CD4-positive, alpha-beta T cell treated with Interferon alpha-2 for 1 hour (primary cell): Measurements from ENCODE around the gene REPS1.
A peak's percentile ranks its signal among the peaks of the same experiment; 100 is the strongest.

Experiments used
- DNase-seq, 2 donors: peaks; one replicate each; pipeline ENCODE4 v3.0.0-alpha.2; 2020 to 2022

Gene REPS1, protein sequence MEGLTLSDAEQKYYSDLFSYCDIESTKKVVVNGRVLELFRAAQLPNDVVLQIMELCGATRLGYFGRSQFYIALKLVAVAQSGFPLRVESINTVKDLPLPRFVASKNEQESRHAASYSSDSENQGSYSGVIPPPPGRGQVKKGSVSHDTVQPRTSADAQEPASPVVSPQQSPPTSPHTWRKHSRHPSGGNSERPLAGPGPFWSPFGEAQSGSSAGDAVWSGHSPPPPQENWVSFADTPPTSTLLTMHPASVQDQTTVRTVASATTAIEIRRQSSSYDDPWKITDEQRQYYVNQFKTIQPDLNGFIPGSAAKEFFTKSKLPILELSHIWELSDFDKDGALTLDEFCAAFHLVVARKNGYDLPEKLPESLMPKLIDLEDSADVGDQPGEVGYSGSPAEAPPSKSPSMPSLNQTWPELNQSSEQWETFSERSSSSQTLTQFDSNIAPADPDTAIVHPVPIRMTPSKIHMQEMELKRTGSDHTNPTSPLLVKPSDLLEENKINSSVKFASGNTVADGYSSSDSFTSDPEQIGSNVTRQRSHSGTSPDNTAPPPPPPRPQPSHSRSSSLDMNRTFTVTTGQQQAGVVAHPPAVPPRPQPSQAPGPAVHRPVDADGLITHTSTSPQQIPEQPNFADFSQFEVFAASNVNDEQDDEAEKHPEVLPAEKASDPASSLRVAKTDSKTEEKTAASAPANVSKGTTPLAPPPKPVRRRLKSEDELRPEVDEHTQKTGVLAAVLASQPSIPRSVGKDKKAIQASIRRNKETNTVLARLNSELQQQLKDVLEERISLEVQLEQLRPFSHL

DNA sequence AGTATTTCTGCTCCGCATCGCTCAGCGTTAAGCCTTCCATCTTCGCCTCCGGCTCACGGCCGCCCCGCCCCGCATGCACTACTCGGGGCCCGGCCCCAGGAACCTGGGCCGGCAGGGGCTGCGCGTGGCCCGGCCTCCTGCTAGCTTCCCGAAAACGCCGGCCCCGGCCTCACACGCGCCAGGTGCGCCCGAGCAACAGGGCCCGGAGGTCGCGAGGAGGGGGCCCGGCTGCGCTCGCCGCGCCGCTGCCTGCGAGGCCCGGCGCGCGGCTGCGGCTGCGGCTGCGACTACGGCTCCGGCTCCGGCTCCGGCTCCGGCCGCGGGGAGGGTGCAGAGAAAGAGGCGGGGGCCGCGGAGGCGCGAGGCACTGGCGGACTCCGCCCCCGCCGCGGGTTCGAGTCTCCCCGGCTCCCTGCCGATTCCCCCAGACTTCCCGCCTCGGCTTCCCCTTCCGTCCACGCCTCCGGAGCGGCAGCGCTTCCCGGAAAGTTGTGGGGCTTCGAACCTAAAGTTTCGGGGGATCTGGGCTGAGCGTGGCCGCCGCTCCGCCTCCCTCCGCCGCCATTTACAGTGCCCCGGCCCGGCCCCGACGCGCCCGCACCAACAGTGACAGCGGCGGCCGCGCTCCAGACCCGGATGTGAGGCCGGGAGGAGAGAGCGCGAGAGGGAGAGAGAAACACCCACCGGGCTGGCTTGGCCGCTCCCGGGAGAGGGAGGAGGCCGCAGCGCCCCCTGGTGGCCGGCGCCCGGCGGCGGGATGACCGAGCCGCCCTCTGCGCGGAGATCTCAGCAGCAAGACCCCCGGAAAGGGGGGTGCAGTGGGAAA, at the start of gene REPS1:
Gene REPS1, minus strand, starts transcription at position 611 of the 826 bp plus-strand sequence. Its CDS starts 571 bp downstream, at position 40.
- peak; percentile 89 to 93 for DNase-seq

DNA sequence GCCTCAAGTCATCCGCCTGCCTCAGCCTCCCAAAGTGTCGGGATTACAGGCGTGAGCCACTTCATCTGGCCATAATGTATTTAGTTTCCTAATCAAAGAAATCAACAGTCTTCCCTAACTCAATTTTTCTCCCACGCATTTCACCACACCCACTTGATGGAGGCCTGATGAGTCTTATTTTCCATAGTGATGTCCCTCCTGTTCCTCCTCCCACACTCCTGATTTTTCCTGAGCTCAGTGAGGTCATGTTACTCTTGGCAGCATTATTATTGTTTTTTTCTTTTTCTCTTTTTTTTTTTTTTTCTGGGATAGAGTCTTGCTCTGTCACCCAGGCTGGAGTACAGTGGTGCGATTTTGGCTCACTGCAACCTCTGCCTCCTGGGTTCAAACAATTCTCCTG, 49.4 kb upstream of the REPS1 start:
- no peak for DNase-seq

DNA sequence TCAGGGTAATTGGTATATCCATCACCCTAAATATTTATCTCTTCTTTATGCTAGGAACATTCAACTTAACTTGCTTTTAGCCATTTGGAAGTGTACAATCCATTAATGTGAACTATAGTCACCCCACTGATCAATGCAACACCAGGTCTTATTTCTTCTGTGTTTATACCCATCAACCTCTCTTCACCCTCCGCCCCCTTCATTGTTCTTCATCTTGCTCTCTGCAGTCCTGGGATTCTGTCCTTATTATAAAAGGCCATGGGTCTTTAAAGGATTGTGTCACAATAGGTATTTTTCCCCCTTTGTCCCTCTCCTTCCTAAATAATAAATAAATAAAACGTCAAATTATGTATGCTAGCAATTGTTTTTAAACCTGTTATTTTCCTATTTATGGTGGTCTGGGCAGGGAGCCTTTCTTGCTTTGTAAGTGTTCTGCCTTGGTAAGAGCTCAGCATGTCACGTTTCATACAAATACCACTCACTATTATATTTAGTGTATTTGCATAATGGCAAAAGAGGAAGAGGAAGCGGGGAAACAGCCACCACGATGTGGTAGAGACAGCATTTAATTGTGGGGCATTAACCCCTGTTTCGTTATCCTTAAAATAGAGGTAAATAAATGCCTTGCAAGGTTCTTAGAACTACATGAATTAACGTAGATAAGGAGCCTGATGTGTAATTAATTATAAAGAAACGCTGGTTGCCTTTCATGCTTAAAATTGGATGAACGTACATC, 42.3 kb upstream of the REPS1 start:
- DNase-seq = peak; percentile 23 to 46

DNA sequence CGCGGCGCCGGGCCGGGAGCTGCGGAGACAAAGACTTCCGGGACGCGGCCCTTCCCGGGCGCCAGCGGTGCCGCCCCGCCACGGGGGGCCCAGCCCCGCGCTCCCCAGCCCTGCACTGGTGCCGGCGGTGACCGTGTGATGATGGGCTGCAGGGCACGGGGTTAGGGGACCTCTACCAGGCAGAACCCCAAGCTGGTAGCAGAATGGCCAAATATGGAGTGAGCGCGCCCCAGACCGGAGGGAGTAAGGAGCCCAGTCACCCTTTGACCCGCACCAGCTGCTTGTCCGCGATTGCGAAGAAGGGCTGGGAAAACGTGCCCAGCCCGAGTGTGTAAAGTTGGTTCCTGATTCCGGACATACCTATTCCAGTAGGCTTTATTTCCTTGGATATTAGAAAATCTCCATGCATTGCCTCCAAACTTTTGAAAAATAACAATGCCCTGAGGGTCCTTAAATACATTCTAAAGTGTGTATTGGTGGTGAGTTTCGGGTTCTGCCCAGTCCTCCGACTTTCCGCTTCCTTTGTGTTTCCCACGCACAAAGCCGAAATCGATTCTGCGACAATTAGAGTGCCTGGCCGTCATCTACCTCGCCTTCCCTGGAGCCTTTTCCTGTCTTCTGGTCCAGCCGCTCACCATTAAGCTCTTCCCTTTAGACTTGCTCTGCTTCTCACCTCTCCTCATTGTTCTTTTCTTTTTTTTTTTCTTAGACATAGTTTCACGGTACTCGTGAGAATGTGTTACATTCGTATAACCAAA, 41.6 kb upstream of the REPS1 start:
- peak; percentile 11 to 19 for DNase-seq

DNA sequence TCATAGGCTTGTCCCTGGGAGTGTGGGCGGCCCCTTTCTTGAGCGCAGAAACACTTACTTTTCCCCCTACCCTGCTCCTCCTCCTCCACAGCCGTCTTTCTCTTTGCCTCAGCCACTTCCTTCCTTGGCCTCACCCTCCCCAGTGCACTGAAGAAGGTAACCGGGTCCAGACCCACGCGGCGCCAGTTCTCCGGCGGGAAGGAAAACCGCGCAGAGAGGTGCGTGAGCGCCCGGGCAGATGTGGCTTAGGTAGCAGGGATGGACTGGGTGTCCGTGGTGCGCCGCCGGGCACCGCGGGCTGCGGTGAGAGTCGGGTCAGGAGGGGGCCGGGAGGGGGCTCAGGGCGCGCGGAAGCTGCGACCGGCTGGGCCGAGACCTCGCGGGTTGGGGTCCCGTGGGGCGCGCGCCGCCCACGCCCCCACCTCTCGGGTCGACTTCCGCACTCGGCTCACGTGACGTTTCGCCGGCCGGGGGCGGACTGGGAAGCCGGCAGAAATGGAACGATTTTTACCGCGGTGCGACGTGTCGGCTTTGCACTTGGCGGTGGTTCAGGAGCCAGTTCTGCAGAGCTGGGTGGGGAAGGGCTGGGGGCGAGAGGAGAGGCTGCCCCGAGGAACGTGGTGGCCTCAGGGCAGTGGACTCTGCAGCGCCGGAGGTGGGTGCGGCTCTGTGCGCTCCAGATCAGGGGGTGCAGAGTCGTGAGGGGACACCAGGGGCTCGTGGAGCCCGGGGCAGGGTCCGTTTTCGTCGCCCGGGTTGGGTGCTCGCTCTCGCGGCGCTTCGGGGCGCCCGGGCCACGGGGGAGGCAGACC, 40.8 kb upstream of the REPS1 start, which contains the start of gene ABRACL:
Gene ABRACL, plus strand, starts transcription at position 88 of the 812 bp plus-strand sequence. CDS start 5,416 bp downstream, outside the sequence.
- peak; percentile 61 to 79 for DNase-seq

DNA sequence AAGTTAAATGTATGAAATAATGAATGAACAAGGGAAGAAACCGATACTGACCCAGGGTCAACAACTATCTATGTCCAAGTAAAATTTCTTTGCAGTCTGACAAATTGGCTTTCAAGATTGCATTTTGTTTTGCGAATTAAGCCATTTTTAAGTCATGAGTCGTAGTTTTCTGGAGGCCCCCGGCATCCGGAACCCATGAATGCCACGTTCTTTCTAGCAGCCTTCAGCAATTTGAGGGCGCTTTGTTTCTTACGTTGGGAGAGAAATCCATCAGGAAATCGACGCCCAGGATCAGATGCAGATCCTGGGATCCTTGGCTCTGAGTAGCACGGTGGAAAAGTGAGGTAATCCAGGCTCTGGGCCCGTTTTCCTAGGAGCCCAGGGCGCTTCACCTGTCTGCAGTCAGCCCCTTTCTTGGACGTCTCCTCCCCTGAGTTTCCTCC, 40.2 kb upstream of the REPS1 start:
- no peak for DNase-seq

DNA sequence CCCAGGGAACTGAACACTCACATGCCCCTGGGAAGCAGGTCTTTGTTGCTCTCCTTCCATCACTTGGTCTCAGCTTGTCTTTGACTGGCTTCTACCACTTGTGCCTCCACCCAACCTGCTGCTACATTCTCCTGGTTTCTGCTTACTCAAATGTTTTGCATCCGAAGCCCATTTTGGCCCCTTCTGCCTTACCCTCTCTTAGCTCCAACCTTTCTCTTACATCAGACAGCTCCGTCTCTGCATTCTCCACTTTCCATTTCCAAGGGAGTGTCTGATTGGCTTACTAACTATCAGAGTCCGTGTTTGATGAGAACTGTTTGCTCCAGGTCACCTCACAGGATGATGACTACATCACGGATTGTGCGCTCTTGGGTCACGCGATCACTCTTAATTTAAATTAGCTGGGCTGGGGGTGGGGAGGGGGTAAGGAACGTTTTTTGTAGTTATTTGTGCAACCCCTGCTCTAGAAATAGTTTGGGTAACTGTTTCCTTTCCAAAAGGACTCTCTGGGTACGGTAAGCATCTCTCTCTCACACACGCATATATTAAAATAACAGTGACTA, 39.6 kb upstream of the REPS1 start:
- peak; percentile 15 to 53 for DNase-seq

DNA sequence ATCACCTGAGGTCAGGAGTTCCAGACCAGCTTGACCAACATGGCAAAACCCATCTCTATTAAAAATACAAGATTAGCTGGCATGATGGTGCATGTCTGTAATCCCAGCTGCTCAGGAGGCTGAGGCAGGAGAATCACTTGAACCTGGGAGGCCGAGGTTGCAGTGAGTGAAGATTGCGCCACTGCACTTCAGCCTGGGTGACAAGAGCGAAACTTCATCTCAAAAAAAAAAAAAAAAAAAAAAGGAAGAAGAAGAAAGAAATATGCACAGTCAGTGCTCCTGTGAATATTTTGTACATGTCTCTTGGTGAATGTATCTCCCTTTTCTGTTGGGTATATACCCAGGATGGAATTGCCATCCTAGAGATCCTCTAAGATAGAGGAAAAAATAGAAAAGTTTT, 37.4 kb upstream of the REPS1 start:
- peak in 1 of 2 donors; percentile 14 for DNase-seq

DNA sequence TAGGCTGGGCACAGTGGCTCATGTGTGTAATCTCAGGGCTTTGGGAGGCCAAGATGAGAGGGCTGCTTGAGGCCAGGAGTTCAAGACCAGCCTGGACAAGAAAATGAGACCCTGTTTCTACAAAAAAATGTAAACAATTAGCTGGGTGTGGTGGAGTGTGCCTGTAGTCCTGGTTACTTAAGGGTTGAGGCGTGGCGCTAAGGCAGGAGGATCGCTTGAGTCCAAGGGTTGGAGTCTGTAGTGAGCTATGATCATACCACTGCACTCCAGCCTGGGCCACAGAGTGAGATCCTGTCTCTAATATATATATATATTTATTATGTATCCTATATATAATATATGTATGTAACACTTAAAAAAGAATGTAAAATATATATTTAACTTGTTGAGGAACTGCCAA, 32.6 kb upstream of the REPS1 start:
- DNase-seq = no peak

DNA sequence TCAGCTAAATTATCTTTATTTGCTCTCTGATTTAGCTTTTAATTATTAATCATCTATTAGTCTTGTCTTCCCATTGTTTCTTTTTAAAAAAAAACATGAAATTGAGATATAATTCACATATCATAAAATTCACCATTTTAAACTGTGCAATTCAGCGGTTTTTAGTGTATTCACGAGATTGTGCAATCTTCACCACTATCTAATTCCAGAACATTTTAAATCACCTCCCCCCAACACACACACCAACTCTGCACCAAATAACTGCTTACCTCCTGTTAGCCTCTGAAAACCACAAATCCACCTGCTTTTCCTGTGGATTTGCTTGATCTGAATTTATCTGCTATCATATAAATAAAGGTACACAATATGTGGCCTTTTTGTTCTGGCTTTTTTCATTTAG, 31.7 kb upstream of the REPS1 start:
- no peak for DNase-seq

DNA sequence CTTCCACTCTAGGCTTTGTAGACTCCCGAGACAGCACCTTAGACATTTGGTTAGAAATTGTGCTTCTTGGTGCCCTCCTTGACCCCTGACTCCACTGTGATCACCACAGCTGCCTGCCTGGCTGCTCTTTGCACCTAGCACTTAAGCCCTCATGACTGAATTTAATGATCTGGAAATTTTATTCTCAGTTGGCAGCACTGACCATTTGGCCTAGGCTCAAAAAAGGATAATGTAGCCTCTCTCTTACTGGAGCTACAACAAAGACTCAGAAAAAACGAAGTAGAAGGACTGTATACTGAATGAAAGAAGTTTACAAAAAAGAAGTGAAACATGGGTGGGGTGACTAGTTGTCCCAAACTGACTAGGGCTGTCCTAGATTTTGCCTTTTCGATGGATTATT, 29.2 kb upstream of the REPS1 start:
- no peak for DNase-seq

DNA sequence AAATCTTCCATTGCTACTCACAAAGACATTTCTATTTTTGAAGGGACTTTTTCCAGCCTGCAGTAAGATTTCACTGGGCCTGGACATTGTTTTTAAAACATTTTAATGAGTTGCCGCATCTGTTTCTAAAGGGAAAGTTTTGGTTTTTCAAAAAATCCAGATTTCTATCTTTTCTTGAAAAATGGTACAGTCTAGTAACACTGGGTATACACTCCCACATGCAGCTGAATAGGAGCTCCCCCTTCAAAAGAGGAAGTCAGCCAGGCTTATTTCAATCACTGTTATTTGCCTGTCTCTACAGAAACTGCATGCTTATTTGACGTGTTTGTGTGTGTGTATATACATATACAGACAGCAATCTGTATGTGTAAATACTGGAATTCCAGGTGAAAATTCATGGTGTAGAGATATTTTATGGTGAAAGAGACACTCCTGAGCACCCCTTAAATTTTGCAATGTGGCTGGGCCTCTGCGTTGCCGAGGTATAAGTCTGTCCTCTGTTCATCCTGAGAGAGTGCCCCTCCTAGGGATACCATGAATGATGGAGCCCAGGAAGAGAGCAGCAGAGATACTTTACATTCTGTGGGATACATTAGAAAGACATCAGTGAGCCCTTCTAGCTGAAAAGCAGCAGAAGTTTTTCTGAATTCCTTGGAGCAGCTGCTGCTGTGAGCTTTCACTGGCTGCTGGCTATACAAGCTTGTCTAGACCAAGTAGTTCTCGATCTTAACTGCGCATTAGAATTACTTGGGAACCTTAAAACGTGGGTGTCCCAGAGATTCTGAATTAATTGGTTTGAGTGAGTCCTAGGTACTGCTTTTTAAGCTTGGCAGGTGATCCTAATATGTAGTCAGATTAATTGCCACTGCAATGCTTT, 28.5 kb upstream of the REPS1 start:
- no peak for DNase-seq

DNA sequence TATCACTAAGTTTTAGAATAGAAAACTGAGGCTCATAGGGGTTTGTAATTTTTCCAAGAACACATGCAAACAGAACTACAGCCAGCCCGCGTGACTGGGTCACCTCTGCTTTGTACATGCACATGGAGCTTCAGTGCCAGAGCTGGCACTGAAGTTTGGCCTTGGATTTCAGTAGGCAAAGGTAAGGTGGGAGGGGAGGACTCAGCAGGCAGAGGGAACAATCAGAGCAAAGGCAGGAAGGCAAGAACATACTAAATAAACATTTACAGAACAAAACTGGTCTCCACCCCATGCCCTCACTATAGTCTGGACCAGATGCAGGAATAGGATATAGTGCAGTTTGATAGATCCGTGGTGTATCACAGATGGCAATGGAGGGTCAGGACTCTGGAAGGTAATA, 26.9 kb upstream of the REPS1 start:
- DNase-seq = no peak

DNA sequence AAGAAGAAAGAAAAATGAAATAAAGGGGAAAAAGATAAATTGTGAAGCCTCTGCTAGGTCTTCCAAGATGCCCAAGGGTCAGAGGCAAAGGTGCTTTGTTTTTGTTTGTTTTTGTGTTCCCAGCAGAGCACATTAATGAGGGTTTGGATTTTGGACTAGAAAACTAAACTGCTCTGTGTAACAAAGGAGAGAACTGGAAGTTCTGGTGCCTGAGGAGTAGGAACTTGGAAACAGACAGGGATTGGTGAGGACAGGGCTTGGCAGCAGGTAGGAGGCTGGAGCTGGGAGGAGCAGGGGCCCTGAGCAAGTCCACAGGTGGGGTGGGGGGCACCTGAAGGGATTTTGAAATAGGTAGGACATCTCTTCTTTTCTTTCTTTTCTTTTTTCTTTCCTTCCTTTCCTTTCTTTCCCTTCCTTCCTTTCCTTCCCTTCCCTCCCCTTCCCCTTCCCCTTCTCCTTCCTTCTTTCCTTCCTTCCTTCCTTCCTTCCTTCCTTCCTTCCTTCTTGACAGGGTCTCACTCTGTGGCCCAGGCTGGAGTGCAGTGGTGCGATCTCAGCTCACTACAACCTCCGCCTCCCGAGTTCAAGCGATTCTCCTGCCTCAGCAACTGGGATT, 25.2 kb upstream of the REPS1 start:
- no peak for DNase-seq

DNA sequence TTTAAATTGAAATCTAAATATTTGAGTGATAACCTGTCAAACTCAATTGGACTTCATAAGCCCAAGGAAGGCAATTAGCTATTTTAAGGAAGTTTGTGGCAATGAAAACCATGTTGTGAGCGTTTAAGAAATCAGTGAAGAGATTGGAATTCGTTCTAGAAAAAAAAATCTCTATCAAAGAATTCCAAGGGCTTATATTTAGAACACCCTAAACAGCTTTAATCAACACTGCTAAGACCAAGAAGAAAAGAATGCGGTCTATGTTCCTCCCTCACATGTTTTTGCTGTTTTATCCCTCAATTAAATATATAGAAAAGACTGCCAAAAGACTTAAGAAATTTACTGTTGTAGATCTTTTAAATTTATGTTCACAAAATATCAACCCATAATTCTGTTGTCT, 23.9 kb upstream of the REPS1 start:
- DNase-seq = no peak

DNA sequence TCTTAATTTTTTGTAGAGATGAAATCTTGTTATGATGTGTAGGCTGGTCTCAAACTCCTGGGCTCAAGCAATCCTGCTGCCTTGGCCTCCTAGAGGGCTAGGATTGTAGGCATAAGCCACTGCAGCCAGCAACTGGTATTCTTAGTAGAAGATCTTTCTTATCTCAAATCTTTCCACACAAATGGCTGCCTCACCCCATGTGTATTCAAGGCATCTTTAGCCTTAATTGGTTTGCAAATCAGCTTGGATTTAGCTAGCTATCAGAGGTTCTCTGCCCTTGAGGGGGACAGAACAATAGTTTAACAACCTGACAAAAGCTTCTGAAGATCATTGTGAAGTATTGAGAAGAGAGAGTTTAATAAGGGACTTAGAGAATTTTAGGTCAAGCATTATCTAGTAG, 22.6 kb upstream of the REPS1 start:
- no peak for DNase-seq

DNA sequence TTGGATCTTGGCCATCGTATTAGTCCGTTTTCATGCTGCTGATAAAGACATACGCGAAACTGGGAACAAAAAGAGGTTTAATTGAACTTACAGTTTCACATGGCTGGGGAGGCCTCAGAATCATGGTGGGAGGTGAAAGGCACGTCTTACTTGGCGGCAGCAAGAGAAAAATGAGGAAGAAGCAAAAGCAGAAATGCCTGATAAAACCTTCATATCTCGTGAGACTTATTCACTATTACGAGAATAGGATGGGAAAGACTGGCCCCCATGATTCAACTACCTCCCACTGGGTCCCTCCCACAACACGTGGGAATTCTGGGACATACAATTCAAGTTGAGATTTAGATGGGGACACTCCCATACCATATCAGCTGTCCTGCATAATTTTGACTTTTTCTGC, 20.1 kb upstream of the REPS1 start:
- DNase-seq = no peak

DNA sequence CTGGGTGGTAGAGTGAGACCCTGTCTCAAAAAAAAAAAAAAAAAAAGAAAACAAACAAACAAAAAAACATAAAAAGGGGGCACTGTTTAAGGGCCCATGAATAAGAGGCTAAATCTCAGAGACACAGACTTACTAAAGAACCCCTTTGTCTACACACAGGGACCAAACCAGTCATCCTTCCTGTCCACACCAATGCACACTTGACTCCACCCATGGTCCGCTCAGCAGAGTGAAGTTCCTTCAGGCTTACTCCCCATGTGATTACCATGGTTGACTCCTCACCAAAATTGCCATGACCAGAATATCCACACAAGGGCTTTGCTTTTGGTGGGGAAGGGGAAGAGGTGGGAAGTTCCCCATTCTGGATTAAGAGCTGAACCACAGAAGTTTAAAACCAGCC, 19.4 kb upstream of the REPS1 start:
- no peak for DNase-seq

DNA sequence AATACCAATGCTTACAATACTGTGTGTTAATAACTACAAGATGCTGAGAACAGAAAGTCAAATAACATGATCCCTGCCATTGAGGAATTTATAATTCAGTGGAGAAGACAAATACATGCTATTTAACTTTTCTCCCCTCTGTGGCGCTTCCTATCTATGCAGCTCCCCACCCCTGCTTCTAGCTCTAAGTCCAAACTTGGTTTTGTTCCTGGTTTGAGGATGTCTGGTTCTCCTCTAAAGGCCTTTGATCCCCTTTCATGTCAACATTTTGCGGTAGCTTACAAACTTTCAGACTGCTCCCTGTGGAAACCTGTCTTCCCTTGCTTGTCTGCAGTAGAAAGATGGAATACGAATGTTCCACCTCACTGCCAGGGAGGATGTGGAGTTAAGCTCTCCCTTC, 18.4 kb upstream of the REPS1 start:
- no peak for DNase-seq
